NCI-H524 (cell line): ENCODE data around the gene QPCT.
"Not testable (repeated sequence)": the region's sequence is repeated elsewhere in the genome, so short reads cannot be mapped to it uniquely, and the experiment has no call there.

Experiments used
- DNase-seq, 2 experiments: peaks; one replicate each; lab custom pipeline; 2025; lab: John Stamatoyannopoulos, UW

The QPCT gene

DNA sequence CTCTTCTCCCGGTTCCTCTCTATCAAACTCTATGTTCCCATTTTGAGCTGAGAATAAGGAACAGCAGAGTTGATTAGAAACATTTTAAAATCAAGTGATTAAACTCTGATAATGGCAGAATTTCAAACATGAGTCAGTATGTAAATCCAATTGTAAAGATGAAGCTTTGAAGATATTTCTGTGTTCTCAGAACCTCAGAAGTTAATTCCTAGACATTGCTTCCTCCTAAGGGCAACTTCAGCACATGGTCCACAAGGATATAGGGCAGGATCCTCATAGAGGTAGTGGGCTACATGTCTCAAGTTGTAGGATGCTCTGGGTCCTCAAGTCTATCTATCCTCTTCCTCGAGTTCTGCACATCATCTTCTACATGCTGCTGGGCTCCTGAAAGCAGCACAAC, 46.3 kb downstream of the QPCT start:
- DNase-seq = no peak

DNA sequence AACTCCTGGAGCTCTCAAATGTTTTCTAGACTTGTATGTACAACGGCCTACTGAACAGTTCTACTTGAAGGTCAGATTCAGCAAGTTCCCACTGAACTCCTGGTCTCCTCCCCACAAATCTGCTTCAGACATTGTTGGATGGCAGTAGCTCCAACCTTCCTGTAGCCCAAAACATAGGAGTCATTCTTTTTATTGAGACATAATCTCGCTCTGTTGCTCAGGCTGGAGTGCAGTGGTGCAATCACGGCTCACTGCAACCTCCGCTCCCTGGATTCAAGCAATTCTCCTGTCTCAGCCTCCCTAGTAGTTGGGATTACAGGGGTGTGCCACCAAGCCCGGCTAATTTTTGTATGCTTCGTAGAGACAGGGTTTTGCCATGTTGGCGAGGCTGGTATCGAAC, 47.3 kb downstream of the QPCT start:
- DNase-seq = no peak

DNA sequence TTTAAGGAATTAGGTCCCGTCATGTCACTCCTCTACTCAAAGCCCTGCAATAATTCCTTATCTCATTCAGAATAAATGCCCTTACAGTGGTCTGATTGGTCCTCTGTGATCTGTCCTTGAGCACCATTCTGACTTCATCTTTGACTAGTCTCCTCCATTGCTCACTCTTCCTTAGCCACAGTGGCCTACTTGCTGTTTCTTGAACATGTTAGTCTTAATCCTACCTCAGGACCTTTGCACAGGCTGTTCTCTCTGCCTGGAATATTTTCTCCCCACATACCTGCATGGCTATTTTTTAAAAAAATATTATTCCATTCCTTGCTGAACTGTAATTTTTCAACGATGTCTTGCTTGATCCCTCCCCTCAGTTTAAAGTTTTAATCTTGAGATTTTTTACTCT, 48.0 kb downstream of the QPCT start:
- DNase-seq = no peak

DNA sequence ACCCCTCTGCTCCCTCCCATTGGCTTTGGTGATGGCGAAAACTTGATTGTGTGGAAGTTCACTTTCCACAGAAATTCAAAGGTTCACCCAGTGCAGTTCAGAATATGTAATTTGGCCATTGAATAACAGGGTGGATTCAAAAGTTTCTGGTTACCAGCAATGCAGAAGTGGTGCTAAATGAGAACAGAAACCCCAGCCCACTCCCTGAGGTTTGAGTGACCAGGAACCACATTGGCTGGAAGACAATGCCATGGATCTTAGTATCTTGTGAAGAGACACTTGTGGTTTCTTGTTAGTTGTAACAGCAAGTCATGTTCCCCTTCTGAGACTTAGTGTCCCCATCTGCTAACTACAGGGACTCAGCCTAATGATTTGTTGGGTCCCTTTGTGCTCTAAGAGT, 49.8 kb downstream of the QPCT start:
- no peak for DNase-seq

DNA sequence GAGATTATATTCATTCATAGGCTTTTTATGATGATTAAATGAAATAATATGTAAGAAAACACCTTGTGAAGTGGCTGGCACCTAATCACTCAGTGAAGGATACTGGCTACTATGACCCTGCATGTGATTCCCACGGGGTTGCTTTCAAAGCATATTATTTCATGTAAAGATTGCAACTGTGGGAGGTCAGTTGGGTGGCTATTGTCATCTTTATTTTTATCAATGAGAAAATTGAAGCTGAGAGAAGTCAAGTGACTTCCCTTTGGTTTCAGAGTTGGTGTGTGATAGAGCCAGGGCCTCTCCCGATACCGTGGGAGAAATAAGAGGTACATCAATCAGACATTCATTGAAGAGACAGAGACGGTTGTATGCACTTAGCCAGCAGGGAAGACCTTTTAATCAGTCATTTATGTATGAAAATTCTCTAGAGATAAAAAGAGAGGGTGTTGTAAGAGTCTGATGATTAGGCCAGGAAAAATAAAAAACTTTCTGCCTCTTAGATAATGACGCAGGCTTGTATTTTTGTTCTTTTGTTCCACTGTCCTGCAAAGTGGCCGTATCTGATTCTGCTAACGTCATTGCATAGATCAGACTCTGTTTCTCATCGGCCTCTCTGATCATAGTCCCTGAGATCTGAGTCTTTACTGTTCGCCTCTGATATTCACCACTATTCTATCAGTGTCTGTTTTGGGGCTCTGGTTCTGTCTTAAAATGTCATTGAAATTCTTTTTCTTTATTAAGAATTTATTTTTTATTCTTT, 50.5 kb downstream of the QPCT start:
- DNase-seq = no peak

DNA sequence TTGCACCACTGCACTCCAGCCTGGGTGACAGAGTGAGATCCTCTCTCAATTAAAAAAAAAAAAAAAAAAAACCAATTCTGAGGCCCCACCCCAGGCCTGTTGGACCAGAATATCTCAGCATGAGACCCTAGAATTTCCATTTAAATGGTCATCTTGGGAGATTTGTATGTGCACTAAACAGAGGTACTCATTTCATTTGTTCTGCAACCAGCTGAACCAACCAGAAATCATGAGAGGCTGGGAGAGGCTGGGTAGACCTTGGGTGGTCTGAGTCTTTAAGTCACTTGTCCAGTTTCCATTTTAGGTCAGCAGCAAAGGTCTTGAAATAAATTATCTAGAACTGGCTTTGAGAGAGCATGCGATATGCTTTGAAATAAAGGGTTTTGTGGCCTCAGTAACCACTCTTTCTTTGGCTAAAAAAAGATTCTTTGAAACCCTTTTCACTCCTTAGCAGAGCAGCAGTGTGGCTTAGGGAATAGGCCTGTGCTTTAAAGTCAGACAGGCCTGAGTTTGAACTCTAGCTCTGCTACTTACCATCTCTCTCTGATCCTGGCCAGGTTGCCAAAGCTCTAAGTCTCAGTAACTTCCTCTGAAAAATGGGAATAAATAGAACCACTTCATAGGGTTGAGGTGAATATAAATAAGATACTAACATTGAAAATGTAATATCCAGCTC, 52.6 kb downstream of the QPCT start:
- no peak for DNase-seq

- no peak for DNase-seq
Observed at GRCh38 chr2:37398990-37399389, 54.6 kb downstream of the QPCT start.

GRCh38 chr2:37400041-37400440, 55.6 kb downstream of the QPCT start:
- DNase-seq = no peak

- DNase-seq = no peak
Observed at GRCh38 chr2:37402636-37403035, 58.2 kb downstream of the QPCT start.

DNA sequence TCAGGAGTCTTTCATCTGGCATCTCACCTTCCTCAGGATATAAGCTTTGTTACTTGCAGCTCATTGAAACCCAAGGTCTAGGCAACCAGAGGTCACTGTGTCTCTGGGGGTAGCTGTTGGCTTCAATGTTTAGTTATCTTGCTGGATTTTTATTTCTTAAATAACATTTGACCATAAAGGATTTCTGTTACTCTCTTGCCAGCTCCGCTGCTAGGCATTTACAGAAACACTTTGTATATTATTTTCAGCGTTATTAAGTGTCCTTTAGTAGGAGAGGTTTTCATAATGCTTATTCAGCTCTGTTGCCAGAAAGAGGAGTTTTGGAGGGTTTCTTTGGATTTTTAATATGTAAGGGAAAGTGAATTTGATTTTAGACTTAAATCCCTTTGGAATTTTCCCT, 61.4 kb downstream of the QPCT start:
- DNase-seq = no peak

DNA sequence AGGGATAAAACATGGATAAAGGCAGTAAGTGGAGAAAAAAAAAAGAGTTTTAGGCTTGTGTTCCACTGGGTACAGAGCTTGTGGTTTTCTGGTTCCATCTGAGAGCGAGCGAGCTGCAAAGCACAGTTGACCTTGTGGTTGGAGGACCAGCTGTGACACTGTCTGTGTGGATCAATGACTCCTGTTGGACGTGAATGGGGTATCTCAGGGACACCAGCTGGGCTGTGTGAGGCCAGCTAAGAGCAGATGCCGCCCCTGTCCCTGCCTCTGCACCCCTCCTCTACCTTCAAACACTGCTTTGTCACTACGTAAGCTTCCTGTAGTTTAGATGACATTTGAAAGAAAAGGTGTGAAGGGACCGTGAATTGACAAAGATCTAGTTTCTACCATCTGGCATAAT, 67.8 kb downstream of the QPCT start:
- no peak for DNase-seq

GRCh38 chr2:37413911-37414469, 69.6 kb downstream of the QPCT start:
- not testable (repeated sequence) for DNase-seq

GRCh38 chr2:37414470-37414949, 70.1 kb downstream of the QPCT start:
- DNase-seq = peak; percentile 44 to 63

GRCh38 chr2:37415128-37415820, 70.8 kb downstream of the QPCT start:
- DNase-seq = peak in 1 of 2 experiments; percentile 63

DNA sequence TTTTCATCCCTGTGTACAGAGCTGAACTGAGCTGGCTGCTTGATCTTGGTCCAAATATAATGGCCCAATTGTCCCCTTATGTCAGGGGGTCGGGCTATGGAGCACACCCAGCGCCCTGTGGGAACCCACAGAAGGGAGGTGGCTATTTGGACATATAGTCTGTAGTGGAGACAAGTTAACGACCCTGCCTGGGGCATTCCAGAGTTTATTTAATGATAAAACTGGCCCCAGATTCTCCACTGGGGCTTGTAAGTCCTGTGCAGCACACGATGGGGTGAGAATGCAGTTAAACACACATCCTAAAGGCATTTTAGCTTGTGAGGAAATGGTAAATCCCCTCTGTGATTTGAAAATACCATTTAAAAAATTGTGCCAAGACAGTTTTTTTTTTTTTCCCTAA, 72.9 kb downstream of the QPCT start:
- no peak for DNase-seq

DNA sequence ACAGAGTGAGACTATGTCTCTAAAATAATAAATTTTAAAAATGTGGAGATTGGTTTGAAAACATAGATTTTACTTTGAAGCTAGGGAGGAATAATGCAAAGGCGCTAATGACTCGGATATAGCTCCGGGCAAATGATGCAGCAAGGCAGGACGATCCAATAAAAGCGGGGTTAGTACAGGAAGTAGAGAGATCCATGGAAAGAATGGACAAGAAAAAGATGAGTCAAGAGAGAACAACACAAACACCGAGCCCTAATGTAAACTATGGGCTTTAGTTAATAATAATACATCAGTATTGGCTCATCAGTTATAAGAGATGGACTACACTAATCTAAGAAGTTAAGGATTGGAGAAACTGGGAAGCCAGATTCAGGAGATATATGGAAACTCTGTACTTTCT, 74.5 kb downstream of the QPCT start:
- DNase-seq = no peak

GRCh38 chr2:37421686-37422085, 77.3 kb downstream of the QPCT start:
- DNase-seq = no peak

DNA sequence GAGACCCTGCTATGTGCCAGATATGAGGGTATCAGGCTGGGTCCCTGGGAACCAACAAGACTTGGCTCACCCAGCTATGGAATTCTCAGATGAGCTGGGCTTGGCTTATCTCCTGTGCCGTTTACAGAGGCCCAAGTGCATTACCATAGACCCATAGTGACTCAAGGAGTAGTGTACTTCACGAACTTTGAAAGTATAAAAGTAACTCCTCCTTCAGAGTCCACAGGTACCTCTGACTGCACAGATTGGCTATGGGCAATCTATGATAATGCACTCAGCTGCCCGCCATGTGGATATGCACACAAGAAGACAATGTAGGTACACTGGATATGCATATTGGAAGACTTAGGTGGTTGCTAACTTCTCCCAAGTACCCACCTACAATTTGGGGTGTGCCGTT, 78.4 kb downstream of the QPCT start:
- no peak for DNase-seq
